SH-SY5Y (cell line): ENCODE data around the gene TMEM94.

Experiments
- GATA2 ChIP-seq: IDR thresholded peaks from 2 replicates; pipeline ENCODE4 v1.6.1; 2011; ENCODE audit warnings: mild to moderate bottlenecking, low read depth, low read length
- GATA3 ChIP-seq: IDR thresholded peaks from 2 replicates; pipeline ENCODE4 v1.6.1; 2011; ENCODE audit warnings: low read depth, mild to moderate bottlenecking, low read length, moderate library complexity

DNA sequence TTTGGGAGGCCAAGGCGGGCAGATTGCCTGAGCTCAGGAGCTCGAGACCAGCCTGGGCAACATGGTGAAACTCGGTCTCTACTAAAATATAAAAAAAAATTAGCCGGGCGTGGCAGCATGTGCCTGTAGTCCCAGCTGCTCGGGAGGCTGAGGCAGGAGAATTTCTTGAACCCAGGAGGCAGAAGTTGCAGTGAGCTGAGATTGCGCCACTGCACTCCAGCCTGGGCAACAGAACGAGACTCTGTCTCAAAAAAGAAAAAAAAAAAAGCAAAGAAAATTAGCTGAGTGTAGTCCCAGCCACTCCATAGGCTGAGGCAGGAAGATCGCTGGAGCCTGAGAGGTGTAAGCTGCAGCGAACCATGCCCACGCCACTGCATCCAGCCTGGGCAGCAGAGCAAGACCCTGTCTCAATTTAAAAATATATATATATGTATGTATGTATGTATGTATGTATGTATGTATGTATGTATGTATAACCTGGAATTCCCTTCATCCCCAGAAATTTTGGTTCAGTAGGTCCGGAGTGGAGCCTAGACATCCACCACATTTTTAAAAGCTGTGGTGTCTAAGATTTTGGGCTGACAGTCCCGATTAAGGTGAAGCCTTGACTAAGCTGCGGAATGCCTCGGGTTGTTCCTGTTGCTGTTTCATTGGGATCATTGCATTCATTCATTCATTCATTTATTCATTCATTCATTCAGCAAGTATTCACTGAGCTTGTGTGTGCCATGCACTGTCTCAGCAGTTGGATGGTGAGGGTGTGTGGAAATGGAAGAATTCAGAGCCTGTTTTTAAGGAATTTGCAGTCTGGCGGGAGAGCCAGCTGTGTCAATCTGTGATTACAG lies 25.9 kb downstream of the TMEM94 start:
- TF ChIP-seq GATA2 = no peak
- no peak for TF ChIP-seq GATA3
